NCI-H1092 treated with DMSO at 0.1 percent for 48 hours (cell line): ENCODE results near the gene CXCL12.

Experiments used
- DNase-seq: peaks from one replicate; lab custom pipeline; 2025; lab: John Stamatoyannopoulos, UW

CXCL12 gene

DNA sequence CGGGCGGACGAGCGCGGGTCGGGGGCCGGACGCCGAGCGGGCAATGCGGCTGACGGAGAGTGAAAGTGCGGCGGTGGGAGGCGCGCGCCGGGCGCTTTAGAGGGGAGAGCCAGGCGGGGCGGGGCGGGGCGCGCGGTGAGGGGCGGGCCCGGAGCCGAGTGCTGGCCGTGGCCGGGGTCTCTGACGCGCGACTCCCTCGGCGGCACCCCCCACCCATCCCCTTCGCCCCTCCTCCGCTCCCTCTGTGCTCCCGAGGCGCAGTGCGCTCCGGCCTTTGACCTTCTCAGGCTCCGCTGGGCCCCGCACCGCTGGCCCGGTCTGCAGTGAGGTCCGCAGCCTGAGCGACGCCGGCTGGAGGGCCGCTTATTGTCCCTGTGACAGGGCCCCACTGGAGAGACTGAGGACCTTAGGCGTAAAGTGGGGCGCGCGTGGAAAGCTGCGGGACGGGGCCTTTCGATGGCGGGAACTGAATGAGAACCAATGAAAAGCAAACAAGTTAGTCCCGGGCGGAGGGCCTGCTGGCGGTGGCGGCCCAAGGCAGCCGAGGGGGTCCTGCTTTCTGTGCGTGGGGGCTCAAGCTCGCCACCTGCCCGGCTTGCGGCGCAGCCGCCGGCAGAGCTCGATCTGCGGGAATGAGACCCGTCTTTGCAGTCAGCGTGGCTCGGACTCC, at the start of gene CXCL12:
Gene CXCL12, minus strand, starts transcription at position 72 of the 670 bp plus-strand sequence. CDS start 92 bp downstream, outside the sequence.
- no peak for DNase-seq

DNA sequence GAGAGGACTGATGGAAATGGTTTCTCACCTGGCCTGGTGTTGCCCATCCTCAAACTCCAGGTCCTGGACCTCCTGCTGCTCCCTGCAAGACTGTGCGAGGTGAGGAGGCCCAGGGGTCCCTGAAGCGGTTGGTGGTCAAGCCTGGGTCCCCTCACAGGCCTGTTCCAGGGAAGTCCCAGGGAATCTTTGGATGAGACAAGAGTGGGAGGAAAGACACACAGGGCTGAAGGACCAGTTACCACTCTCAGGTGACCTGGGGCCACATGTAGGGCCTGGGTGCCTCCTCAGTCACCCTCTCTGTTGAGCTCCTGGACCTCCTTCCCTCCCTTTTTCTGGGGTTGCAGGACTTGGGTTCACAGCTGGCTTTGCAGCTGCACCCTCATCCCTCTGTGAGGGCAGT, 42.6 kb upstream of the CXCL12 start:
- DNase-seq, result no peak

DNA sequence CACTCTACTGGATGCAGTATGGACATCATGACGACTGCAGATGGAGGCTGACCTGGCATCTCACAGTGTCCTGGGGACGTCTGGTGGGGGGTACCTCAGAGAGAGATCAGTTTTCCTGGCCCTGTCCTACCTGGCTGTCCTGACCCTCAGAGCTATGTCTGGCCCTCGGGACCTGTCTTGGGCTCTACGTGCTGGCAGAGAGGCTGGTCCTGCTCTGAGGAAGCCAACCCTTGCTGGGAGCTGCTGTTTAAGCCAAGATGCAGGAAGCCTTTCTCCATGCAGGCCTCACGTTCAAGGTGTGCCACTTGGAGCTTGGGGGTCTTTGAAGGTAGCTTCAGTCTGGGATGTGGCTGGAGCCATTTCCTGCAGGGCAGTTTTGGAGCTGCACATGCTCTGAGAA, 42.1 kb upstream of the CXCL12 start:
- DNase-seq, result no peak

DNA sequence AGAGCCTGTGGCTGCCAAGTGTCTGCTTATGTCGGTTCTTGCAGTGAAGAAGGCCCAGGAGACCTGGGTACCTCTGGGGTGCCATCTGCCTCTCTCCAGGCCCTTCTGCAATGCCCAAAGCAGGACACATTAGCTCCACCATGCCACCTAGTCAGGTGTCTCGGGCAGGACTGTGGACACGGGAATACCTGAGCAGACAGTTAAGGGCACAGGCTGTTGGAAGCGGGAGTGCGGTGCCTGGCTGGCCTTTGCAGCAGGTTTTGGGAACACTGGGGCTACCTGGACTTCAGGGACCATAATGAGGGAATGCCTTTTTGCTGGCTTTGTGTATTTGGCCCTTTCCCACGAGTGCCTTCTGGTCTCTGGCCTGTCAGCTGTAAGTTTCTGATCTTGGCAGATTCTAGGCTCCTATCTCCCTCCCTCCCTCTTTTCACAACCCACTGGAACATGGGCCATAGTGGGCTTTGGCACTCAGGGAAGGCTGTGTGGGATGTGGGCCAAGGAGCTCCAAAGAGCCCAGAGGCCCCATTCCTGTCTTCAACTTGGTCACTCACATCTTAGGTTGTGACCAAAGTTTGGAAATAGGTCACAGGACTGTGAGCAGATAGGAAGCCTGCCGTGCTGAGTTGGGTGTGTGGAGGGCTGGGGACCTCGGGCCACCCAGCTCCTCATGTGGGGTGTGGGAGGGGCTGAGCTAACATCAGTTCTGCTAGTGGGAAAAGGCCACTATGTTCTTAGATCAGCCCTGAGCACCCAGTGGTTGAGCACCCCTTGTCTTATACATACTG, 41.5 kb upstream of the CXCL12 start:
- DNase-seq, result no peak

DNA sequence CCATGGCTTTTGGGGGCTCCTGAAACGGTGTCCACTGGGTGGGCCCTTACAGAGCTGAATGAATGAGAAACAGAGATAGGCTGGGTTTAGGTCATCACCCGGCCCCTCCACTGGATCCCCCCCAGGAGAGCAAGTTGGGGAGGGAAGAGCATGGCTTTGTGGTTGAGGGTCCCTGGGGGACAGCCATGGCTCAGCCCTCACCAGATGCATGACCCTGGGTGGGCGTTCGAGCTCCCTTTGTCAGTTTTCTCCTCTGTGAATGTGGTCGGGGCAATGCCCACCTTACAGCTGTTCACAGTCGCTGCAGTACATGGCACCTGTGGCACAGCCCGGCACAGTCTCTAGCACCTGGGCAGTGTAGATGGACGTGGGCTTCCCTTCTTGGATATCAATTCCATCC, 40.6 kb upstream of the CXCL12 start:
- no peak for DNase-seq

DNA sequence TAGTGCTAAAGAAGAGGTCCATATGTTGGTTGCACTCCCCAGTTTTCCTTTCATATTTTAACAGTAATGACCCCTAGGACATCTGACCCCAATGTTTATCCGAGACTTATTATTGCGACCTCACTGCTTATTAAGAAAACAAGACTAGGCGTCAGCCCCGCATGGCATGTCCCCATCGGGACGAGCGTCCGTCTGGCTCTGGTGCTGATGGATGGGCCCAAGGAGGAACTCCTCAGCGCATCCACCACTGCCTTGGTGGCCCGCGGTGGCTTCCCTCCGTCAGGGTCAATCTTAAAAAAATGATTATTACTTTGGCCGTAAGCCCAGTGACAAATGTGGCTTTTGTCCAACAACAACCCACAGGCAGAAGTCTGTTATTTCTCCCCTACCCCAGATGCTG, 40.1 kb upstream of the CXCL12 start:
- DNase-seq, result no peak

DNA sequence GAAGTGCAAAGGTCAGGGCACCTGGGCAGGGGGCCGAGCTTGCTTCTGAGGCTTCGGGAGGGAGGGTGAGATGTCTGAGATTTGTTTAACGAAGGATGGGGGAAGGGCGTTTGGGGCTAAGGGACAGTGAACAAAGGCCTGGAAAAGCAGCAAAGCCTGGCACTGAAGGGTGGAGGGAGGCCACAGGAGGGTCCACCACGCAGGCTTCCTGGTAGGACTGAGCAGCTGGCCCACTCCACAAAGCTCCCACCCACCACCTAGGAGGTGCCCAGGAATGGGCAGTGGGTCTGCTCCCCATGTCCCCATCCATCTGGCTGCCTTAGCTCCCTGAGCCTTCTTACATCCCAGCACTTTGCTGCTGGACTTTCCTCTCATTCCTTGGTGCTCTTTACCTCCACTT, 39.4 kb upstream of the CXCL12 start:
- no peak for DNase-seq

DNA sequence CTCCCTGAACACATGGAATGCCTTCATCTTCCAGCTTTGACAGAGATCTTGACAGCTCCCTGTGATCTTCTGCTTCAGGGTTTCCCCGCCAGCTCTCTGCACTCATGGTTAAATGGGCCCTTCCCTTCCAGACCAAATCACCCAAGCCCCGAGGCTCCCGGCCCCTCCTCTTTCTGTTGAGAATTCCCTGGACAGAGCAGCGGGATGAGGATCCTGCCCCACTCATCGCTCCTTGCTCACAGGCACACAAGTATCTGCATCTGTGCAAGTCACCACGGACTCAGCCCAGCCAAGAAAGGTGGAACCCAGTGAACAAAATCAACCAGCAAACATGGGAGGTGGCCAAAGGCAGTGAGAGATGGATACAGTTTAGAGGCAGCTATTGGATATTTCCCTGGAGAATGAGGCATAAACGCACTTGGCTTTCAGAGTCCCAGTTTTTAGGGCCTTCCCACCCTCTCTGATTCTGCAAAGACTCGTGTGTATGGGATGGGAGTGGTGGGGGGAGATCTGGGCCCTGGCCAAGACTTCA, 37.7 kb upstream of the CXCL12 start:
- DNase-seq, result no peak

DNA sequence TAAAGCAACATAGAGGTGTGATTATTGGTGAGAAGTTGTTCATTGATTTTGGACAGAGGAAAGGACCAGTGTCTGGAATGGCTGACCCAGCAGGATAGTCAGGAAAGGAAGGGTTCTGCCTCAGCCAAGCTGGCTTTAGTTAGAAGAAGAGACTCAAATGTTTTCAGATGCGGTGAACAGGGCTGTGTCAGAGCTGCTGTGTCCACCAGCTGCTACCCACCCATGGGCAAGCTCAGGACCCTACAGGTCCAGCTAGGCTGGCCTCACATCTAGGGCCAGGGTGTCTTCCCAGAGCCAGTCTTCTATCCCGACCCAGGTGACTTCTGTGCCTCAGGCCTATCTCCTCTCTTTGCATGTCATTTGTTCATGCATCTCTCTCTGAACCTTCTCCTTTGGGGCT, 37.3 kb upstream of the CXCL12 start:
- DNase-seq, result no peak

DNA sequence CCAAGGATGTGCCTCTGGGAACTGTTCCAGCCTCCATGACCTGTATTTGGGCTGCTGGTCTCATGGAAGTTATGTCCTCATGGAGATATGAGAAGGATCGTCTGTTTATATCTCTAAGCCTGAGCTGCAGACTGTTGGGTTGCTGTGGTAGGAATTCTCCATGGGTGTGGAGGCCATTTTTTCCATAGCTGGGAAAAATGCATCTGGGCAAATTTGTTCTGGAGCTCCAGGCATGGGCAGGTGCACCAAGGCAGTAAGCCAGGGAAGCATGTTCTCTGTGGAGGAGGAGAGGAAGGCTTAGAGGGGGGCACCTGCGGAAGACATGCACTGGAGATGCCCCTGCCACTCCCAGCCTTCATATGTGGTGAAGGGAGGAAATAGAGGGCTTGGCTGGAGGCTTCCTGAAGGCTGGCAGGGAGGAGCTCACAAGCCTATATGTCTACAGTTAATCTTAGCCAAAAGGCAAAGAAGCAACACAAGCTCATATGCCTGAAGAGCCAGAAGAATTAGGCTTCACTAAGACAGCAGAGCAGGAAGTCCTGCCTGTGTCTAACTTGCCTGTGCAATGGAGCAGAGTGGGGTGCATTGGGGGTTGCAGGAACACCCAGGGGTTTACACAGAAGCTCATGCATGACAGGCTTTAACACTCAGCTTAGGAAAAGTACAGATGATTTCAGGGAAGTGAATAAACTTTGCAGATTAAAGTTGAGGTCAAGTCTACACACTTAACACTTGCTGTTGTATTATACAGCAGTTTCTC, 35.1 kb upstream of the CXCL12 start:
- DNase-seq, result no peak

DNA sequence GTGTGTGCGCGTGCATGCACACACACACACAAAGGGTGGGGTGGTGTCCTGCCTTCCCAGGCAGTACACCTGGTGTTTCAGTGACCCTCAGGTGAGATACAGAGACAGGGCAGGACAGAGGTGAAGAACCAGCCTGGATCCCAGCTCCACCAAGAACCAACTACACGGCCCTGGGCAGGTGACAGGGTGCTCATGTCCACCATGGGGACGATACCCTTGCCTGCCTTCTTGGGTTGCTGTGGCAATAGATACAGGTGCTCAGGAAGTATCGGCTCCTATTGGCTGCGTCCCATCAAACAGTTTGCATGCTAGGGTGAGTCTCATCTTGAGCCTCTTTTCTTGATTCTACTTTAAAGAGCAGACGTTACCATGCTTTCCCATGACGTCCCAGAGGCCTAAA, 33.7 kb upstream of the CXCL12 start:
- DNase-seq, result no peak

DNA sequence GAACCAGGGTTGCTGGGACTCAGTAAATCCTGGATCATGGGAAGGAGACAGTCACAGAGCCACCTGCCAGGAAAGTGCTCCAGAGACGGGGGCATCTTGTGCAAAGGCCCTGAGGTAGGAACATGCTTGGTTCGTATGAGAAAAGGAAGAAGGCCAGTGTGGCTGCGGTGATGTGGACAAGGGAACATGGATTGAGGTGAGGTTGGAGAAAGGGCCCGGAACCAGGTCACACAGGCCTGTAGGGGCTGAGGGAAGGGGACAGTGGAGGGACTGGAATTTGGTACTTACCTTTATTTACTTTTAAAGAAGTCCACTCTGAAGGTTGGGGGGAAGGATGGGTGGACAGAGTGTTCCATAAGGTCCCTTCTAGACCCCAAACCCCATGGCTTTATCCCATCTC, 32.9 kb upstream of the CXCL12 start:
- DNase-seq, result no peak

DNA sequence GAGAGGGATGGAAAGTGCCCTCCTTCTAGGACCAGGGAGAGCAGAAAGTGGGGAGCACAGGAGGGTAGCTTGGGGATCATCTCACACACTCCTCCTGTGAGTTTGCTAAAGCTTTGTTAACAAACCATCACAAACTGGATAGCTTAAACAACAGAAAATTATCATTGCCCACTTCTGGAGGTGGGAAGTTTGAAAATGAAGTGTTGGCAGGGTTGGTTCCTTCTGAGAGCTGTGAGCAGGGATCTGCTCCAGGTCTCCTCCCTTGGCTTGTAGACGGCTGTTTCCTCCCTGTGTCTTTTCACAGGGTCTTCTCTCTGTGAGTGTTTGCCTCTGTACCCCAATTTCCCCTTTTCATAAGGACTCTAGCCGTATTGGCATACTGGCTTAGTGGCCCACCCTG, 32.0 kb upstream of the CXCL12 start:
- DNase-seq, result no peak

DNA sequence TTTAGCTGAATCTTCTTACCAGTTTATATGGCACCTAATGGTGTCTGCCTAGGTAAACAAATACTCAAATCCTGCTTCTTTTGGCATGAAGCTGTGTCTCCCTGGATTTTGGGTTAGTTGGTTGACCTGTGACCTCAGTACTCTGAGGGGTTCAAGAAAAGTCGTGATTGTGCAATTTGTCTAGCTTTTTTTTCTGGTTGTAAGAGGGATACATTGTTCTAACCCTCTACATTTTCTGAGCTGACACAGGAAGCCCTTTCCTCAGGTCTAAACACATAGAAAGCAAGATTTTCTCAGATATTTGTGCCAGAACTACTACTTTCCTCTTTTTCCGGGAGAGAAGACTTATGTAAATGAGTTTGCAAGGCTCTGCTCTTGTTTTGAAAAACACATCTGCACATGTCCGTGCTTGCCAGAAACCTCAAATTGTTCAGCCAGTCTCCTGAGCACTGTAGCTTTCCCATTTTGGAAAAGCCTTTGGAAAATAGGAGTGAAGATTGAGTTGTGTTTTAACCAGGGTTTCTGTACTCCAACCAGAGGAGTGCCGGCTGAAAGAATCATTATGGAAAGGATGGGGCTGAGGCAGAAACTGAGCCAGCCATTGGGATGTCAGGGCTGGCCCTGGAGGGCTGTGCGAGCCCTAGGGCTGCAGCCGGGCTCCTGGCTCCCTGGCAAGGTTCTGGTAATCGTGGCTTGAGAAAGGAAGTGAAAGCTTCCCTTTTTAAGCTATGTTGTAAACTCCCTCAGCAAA, 31.3 kb upstream of the CXCL12 start:
- no peak for DNase-seq

DNA sequence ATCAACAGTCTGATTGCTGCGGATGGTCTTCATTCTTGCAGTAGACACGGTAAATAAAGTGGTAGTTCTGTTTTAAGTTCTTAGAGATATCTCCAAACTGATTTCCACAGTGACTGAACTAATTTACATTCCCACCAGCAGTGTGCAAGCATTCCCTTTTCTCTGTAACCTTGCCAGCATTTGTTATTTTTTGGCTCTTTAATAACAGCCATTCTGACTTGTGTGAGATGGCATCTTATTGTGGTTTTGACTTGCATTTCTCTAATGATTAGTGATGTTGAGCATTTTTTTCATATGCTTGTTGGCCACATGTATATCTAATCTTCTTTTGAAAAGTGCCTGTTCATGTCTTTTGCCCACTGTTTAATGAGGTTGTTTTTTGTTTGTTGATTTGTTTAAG, 30.2 kb upstream of the CXCL12 start:
- no peak for DNase-seq

DNA sequence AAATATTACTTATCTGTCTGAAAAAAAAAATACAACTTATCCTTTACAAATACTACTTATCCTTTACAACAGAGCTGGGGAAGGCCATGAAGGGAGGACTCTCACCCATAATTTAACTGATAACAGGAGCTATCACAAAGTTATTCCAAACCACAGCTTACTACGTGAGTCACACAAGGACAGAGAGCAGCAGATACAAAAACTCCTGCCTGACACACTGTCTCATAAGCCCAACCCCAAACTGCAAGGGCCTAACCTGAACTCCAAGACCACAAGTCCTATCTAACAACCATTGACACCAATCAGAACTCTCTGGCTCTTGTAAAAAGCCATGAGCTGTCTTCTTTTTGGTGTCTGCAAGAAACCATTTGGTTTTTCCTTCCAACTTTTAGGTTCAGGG, 28.5 kb upstream of the CXCL12 start:
- DNase-seq, result no peak

DNA sequence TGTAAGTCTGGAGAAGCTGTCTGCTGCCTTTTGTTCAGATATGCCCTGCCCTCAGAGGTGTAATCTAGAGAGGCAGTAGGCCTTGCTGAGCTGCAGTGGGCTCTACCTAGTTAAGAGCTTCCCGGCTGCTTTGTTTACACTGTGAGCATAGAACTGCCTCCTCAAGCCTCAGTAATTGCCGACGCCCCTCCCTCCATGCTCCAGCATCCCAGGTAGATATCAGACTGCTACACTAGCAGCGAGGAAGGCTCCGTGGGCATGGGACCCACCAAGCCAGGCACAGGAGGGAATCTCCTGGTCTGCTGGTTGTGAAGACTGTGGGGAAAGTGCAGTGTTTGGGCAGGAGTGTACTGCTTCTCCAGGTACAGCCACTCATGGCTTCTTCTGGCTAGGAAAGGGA, 26.4 kb upstream of the CXCL12 start:
- no peak for DNase-seq

DNA sequence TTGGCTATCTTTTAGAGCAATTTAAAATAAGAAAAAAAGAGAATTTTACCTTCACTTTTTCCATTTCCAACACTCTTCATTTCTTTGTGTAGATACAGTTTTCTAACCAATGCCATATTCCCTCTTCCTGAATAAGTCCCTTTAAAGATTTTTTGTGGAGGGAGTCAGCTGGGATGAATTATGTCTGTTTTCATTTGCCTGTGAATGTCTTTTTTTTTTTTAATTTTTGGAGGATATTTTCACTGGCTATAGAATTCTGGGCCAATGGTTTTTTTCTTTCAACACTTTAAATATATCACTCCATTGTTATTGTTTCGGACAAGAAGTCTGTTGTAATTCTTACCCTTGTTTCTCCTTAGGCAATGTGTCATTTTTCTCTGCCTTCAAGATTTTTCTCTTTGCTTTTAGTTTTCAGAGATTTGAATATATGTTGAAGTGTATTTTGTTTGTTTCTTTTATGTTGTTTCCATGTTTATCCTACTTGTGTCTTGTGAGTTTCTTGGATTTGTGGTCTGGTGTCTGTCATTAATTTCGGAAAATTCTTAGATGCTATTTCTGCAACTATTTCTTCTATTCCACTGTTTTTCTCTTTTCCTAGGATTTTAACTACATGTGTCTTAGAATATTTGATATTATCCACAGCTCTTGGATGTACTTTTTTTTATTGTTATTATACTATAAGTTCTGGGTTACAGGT, 20.0 kb upstream of the CXCL12 start:
- no peak for DNase-seq

DNA sequence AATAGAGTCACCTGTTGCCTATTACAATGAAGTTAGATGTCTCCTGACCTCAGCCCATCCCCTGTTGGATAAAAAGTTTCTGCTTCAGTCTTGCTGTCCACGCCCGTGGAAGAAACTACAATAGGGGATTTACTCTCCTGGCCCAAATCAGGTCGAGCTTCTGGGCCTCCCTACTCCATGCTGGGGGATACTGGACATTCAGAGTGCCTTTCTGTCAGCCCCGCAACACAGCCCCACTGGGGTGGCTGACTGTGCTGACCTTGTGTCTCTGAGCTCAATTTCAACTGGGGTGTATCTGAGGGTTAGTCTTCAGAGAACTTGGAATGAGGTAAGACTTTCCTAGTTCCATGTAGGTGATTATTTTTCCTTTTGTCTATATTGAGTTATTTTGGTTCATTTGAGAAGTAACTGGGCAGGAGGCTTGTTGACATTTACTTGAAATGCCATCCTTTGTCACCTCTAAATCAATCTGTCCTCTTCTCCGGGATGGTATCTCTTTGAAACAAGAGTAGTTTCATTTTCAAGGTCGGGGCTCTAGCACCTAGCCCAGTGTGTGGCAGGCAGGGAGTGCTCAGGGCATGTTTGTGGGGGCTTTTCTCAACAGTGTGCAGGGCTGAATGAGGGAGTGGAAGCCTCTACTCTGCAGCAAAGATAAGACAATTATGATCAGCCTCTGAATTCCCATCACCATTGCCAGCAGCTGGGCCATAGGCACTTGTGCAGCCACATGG, 17.7 kb upstream of the CXCL12 start:
- DNase-seq, result no peak

DNA sequence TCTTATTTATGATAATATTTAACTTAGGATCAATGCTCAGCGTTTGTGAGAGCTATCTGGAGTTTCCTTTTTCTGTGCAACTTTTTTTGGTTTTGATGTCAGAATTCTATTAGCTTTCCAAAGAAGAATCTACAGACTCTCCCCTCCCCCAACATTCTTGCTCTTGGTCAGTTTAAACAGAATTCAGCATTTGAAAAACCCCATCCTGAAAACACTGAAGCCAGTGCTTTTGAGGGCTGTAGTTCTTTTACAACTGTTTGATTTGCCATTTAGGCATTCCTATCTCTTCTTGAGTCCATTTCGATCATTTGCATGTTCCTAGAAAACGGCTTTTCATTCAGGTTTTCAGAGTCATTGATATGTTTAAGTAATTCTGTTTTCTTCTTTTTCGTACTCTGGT, 15.6 kb upstream of the CXCL12 start:
- DNase-seq, result no peak
